Small intestine (tissue), 7 donors: ENCODE measurements around the gene MRPL9. TPM values are rescaled to one million over a fixed set of nuclear protein-coding genes. Genes with fewer than 3 reads are reported as not detected.
A peak's percentile ranks its signal among the peaks of the same experiment; 100 is the strongest.

Experiments used
- DNase-seq, 2 donors: peaks; one replicate each; pipeline versions ENCODE4 v3.0.0 to v3.0.0-alpha.2; 2013
- FAIRE-seq: peaks from 2 replicates; lab custom pipeline; 2012; peaks lifted over from hg19 to GRCh38; lab: Jason Lieb, UNC
- H3K27ac ChIP-seq, 3 donors: one replicate each; pipeline ENCODE4 v1.5.1; 2013; ENCODE audit warnings: low read length in 2 of 3, mild to moderate bottlenecking in 2 of 3, control low read depth in 1 of 3, inconsistent platforms in 1 of 3, low read depth in 1 of 3, moderate library complexity in 1 of 3
- H3K27me3 ChIP-seq, 3 donors: one replicate each; pipeline ENCODE4 v1.6.1; 2013; ENCODE audit warnings: low read length in 3 of 3, inconsistent platforms in 1 of 3; ENCODE audit not compliant: control insufficient read depth in 3 of 3, insufficient read depth in 3 of 3
- H3K36me3 ChIP-seq, 3 donors: one replicate each; pipeline ENCODE4 v1.6.1; 2013; ENCODE audit warnings: low read length in 3 of 3, inconsistent platforms in 1 of 3, low read depth in 1 of 3, mild to moderate bottlenecking in 1 of 3, moderate library complexity in 1 of 3; ENCODE audit not compliant: control insufficient read depth in 3 of 3, insufficient read depth in 2 of 3
- H3K4me1 ChIP-seq, 3 donors: one replicate each; pipeline ENCODE4 v1.6.1; 2013; ENCODE audit warnings: low read length in 2 of 3, inconsistent platforms in 1 of 3, low read depth in 1 of 3, mild to moderate bottlenecking in 1 of 3, moderate library complexity in 1 of 3; ENCODE audit not compliant: control insufficient read depth in 3 of 3, insufficient read depth in 2 of 3
- H3K4me3 ChIP-seq, 3 donors: one replicate each; pipeline ENCODE4 v1.5.1; 2013; ENCODE audit warnings: low read length in 3 of 3, control low read depth in 1 of 3, inconsistent platforms in 1 of 3, low read depth in 1 of 3, mild to moderate bottlenecking in 1 of 3, moderate library complexity in 1 of 3
- H3K9me3 ChIP-seq, 2 donors: one replicate each; pipeline ENCODE4 v1.6.1; 2013; ENCODE audit warnings: low read depth in 1 of 2, low read length in 1 of 2; ENCODE audit not compliant: control insufficient read depth in 2 of 2, insufficient read depth in 1 of 2
- WGBS, 3 donors: extraction: QIAGEN DNeasy Blood & Tissue Kit; methylation state at CpG; one replicate each; pipeline ENCODE4 v1.1.7; 2013; 5-methylcytosine and 5-hydroxymethylcytosine counted together
- polyA plus RNA-seq, 4 donors: library from polyadenylated mRNA; stranded (reverse) in 3 of 4; unstranded in 1 of 4; fragments of 200-250 nt in 3 of 4; fragments of 120-200 nt in 1 of 4; gene quantifications; one replicate each; pipeline versions ENCODE4 v1.2.1 to v1.2.3, GENCODE V29; 2013
- donor health status: healthy with polysubstance abuse.
- donor health status: control.
- donor health status: control.
- donor health status: Bipolar disorder and iron deficiency.
- donor health status: healthy.

The MRPL9 gene
- polyA plus RNA-seq, 4 donors, result 49.0 to 62.1 (median 51.7) TPM

- Histone ChIP-seq H3K9me3 (no peaks in the 10 kb centered on the region), H3K36me3 (peaks cover 0 to 32% (median 0%) of the 10 kb centered on the region in 3 donors), H3K4me1 (peaks cover 0 to 65% (median 12%) of the 10 kb centered on the region in 3 donors), H3K27me3 (peaks cover 0 to 8% (median 0%) of the 10 kb centered on the region in 3 donors), H3K4me3 (peak overlapping the region in 1 of 3 donors; percentile 58), H3K27ac (peak overlapping the region in 1 of 3 donors; percentile 67)
- no peak for FAIRE-seq
- DNase-seq, result peak in 1 of 2 donors; percentile 86
- WGBS, 3 donors, result 40 to 59% (median 50%) methylated on average over 17 of the region's 17 CpGs
These were observed 47.4 kb downstream of the MRPL9 start for GRCh38 chr1:151715726-151716404.

DNA sequence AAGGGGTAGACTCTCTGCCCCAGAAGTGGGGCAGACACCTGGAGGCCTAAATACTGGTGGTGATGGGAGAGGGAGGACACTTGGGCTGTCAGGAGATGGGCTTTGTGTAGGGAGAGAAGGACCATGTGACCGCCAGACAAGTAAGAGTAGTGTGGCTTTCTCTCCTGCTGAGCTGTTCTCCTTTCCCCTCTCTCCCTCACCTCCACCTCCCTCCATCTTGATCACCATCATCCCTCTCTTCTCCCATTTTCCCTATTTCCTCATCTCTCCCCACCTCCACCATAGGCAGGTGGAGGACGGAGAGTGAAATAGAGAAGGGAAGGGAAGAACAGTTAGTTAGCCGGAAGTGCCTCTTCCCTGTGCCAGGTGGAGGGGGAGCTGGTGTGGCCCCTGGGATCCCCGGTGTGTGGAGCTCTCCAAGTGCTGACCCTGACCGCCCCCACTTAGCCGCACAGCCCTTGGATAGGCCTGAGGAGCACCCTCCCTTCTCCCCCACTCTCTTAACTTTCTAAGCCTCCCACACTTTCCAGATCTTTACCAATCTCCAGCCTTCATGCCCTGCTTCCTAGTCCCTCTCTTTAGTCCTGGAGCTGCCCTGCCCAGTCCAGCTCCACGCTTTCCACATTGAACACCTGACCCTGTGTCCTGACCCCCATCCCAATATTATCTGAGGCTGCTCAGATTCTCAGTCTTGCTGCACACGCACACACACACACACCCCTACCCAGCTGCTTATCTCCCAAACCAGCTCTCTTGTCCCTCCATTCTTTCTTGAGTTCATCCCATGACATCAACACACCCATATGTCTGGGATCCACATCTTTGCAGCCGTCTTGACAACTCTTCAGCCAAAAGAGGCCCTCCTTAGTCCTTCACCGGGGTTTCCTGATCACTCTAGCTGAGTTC is 48.2 kb downstream of the MRPL9 start:
- Histone ChIP-seq H3K4me3 (peak overlapping the region in 1 of 3 donors; percentile 58), H3K36me3 (peaks cover 0 to 38% (median 0%) of the 10 kb centered on the region in 3 donors), H3K4me1 (peaks cover 0 to 62% (median 8%) of the 10 kb centered on the region in 3 donors), H3K9me3 (no peaks in the 10 kb centered on the region), H3K27me3 (peaks cover 0 to 8% (median 0%) of the 10 kb centered on the region in 3 donors), H3K27ac (peak overlapping the region in 1 of 3 donors; percentile 67)
- FAIRE-seq, result no peak
- DNase-seq, result peak in 1 of 2 donors; percentile 38
- WGBS, 3 donors, result 75 to 82% (median 77%) methylated on average over 9 to 10 of the region's 10 CpGs

GRCh38 chr1:151713874-151714273 is 49.4 kb downstream of the MRPL9 start:
- peaks cover 0 to 50% (median 0%) of the 10 kb centered on the region in 3 donors for H3K36me3 ChIP-seq
- no peak for DNase-seq
- H3K27me3 ChIP-seq, result peaks cover 0 to 8% (median 0%) of the 10 kb centered on the region in 3 donors
- no peaks in the 10 kb centered on the region for H3K9me3 ChIP-seq
- H3K4me1 ChIP-seq, result peaks cover 0 to 68% (median 7%) of the 10 kb centered on the region in 3 donors
- no peak for FAIRE-seq
- 32 to 76% (median 64%) methylated on average over 2 of the region's 2 CpGs for WGBS, 3 donors
- peak overlapping the region in 1 of 3 donors; percentile 58 for H3K4me3 ChIP-seq
- H3K27ac ChIP-seq, result peak overlapping the region in 1 of 3 donors; percentile 67

GRCh38 chr1:151713044-151713443 is 50.3 kb downstream of the MRPL9 start:
- 13 to 64% (median 27%) methylated on average over 2 of the region's 2 CpGs for WGBS, 3 donors
- DNase-seq (peak; percentile 96), FAIRE-seq (no peak)
- peak overlapping the region in 1 of 3 donors; percentile 67 for H3K27ac ChIP-seq
- H3K4me1 ChIP-seq, result peaks cover 0 to 68% (median 7%) of the 10 kb centered on the region in 3 donors
- H3K36me3 ChIP-seq, result peaks cover 0 to 58% (median 0%) of the 10 kb centered on the region in 3 donors
- no peaks in the 10 kb centered on the region for H3K9me3 ChIP-seq
- H3K4me3 ChIP-seq, result peak overlapping the region in 1 of 3 donors; percentile 30
- peaks cover 0 to 8% (median 0%) of the 10 kb centered on the region in 3 donors for H3K27me3 ChIP-seq

DNA sequence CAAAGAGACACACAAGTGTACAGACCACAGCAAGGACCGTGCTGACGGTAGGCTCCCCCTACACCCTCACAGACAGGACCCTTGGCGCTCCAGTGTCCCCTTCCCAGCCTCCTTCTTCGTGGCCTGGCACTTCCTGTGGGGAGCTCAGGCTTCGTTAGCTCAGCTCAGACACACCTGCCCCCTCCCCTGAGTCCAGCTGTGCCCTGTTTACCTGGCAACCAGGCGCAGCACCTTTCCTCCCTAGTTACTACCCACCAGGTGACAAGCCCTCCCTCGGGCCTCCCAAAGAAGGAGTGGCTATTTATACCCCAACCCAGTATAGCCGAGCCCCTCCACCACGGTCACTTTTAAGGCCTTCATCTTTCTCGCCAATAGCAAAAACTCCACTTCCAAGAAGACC is 51.3 kb downstream of the MRPL9 start:
- H3K4me1 ChIP-seq, result peaks cover 0 to 59% (median 7%) of the 10 kb centered on the region in 3 donors
- no peak for FAIRE-seq
- H3K27me3 ChIP-seq, result no peaks in the 10 kb centered on the region

GRCh38 chr1:151711044-151711800 is 52.1 kb downstream of the MRPL9 start:
- DNase-seq, result no peak
- H3K27me3 ChIP-seq, result no peaks in the 10 kb centered on the region
- whole genome bisulfite sequencing, 3 donors, result 85 to 93% (median 89%) methylated on average over 21 of the region's 21 CpGs
- no peaks in the 10 kb centered on the region for H3K9me3 ChIP-seq
- H3K4me3 ChIP-seq, result no peak overlapping the region
- peaks cover 0 to 76% (median 0%) of the 10 kb centered on the region in 3 donors for H3K36me3 ChIP-seq
- no peak for FAIRE-seq
- peak overlapping the region in 1 of 3 donors; percentile 67 for H3K27ac ChIP-seq
- H3K4me1 ChIP-seq, result peaks cover 0 to 60% (median 7%) of the 10 kb centered on the region in 3 donors

More for the DNA sequence above, 51.3 kb downstream of the MRPL9 start:
- Histone ChIP-seq H3K9me3 (no peaks in the 10 kb centered on the region), H3K36me3 (peaks cover 0 to 68% (median 0%) of the 10 kb centered on the region in 3 donors), H3K4me3 (peak overlapping the region in 1 of 3 donors; percentile 30), H3K27ac (peak overlapping the region in 1 of 3 donors; percentile 67)
- DNase-seq, result peak; percentile 15 to 73
- WGBS, 3 donors, result 40 to 57% (median 45%) methylated on average over 10 of the region's 10 CpGs

DNA sequence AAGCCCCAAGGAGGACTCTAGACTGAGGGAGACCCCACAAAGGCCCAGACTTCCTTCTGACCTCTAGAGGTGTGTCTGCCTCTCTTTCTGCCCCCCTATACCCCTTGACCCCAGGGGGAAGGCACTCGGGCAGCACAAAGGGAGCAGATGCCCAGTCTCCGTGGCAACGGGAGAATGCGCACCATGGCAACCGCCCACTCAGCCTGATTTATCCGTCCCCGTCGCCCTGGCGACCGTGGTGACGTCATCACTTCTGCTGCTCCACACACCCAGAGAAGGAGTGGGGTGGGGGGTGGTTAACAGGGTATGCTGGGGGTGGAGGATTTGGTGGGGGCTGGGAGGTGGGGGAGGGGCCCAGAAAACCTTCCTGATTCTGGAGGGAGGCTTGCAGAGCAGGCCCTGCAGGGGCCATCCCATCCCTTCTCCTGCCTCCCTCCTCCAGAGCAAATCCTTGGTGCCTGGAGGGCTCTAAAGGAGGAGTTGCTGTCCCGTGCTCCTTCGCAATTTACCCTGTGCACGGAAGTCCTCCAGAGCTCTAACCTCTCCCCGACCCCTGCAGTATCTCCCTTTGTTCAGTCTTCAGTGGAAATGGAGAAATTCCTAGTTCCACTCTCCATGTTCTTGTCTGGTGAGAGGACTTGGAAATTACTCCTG is 53.0 kb downstream of the MRPL9 start:
- Histone ChIP-seq H3K27me3 (no peaks in the 10 kb centered on the region), H3K9me3 (no peaks in the 10 kb centered on the region), H3K4me1 (peaks cover 0 to 55% (median 7%) of the 10 kb centered on the region in 3 donors), H3K27ac (no peak overlapping the region), H3K4me3 (no peak overlapping the region), H3K36me3 (peaks cover 0 to 85% (median 0%) of the 10 kb centered on the region in 3 donors)
- DNase-seq (peak in 1 of 2 donors; percentile 42), FAIRE-seq (no peak)
- WGBS, 3 donors, result 62 to 80% (median 78%) methylated on average over 13 to 15 of the region's 15 CpGs
